ENCODE results near the gene NCOA3.
"Not testable (repeated sequence)": the region's sequence is repeated elsewhere in the genome, so short reads cannot be mapped to it uniquely, and the experiment has no call there.

The NCOA3 gene

GRCh38 chr20:47468290-47469050, 33.2 kb upstream of the NCOA3 start:
- DNase-seq (ENCODE audit: low read depth): no peak

- no peak for DNase-seq (ENCODE audit: low read depth)
Observed at GRCh38 chr20:47475419-47476044, 26.2 kb upstream of the NCOA3 start.

- no peak for DNase-seq (ENCODE audit: low read depth)
Observed at GRCh38 chr20:47476452-47476851, 25.2 kb upstream of the NCOA3 start.

- no peak for DNase-seq (ENCODE audit: low read depth)
Observed at GRCh38 chr20:47479093-47479492, 22.6 kb upstream of the NCOA3 start.

GRCh38 chr20:47479506-47479905, 22.2 kb upstream of the NCOA3 start:
- DNase-seq (ENCODE audit: low read depth): no peak

GRCh38 chr20:47480239-47480638, 21.4 kb upstream of the NCOA3 start:
- no peak for DNase-seq (ENCODE audit: low read depth)

GRCh38 chr20:47480705-47481104, 21.0 kb upstream of the NCOA3 start:
- DNase-seq (ENCODE audit: low read depth): no peak

DNA sequence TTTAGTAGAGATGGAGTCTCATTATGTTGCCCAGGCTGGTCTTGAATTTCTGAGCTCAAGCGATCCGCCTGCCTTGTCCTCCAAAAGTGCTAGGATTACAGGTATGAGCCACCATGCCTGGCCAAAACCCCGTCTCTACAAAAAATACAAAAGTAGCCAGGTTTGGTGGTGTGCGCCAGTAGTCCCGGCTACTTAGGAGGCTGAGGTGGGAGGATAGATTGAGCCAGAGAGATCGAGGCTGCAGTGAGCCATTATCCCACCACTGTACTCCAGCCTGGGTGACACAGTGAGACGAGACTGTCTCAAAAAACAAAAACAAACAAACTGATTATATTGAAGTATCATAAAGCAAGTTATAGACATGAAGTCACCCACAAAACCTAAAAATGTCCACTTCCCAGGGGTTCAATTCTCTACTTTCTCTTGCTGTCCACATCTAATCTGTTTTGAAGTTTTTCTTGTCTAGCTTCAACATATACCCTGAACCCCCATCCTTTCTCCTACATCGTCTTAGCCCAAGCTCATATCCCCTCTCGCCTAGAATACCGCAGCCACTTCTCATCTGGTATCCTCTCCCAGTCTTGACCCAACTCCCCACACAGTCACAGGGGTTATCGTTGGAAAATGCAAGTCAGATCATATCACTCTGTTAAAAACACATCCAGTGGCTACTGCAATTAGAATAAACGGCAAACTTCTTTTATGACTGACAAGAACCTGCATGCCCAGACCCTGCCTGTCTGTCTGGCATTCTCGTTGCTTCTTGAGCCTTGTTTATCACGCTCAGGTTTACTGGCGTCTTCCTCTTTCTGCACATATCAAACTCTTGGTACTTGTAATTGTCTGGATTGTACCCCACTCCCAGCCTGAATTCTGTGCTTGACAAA, 20.1 kb upstream of the NCOA3 start:
- no peak for DNase-seq (ENCODE audit: low read depth)

DNA sequence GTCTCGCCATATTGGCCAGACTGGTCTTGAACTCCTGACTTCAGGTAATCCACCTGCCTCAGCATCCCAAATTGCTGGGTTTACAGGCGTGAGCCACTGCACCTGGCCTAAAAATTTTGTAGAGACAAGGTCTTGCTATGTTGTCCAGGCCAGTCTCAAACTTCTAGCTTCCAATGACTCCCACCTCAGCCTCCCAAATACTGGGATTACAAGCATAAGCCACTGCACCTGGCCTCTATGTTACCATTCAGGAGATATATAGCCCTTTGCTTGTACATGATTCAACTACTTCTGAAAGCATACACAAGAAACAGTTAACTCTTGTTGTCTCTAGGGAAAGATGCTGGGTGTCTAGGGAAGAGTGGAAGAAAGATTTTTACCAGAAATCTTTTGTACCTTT, 19.0 kb upstream of the NCOA3 start:
- DNase-seq (ENCODE audit: low read depth): no peak

DNA sequence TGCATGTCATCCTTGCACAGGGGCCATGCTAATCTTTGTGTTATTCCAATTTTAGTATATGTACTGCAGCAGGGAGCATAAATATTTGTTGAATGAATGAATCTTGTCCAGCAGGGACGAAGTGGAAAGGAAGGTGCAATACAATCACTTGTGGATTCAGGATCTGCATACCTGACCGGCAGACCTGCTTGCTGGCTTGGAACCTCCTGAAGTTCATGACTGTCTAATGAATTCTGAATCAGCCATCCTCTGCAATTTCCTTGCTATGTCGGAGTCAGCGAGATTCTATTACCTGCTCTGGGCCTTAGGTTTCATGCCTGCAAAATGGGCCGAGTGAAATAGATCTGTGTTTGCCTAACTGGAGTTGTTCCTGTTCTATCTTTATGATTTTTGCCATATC, 17.4 kb upstream of the NCOA3 start:
- DNase-seq (ENCODE audit: low read depth): no peak

DNA sequence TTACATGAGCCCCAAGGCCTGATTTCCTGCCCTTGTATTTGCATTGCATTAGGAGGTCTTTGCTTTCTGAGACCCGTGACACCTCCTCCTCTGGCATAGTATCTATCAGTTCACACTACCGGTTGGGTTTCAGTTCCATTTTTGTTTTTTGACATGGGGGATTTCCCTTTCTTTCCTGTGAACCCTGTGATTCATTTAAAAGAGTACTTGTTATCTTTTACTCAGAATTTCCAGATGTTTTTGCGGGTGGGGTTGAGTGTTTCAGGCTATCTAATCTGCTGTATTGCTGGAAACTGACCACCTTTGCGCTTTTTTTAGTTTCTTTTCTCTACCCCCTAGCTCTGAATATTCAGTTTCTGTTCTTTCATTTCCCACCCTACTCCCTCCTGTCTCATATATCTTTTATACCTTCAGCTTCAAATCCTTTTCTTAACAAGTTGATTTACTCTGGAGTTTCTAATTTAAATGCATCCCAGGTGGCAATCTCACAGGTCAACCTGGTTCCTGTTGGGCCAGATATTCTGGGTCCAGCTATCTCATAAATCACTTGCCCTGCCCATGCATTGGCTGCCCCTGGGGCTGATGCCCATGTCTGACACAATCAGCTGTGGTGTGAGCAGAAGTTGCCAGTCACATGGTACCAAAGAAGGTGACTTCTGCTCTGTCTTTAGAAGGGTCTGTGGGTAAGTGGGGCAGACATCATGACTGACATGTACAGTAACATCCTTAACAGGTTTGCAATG, 14.3 kb upstream of the NCOA3 start:
- DNase-seq (ENCODE audit: low read depth): no peak

DNA sequence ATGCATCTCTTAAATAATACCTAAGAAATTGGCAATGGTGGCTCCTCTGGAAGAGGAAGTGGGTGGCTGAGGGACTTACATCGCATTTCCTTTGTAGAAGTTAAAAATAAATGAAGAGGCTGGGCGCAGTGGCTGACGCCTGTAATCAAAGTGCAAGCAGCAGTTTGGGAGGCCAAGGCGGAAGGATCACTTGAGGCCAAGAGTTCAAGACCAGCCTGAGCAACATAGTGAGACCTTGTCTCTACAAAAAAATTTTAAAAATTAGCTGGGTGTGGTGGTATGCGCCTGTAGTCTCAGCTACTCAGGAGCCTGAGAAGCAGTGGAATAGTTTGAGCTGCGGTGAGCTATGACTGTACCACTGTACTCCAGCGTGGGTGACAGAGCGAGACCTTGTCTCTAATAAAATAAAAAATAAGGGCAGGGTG, 12.2 kb upstream of the NCOA3 start:
- DNase-seq (ENCODE audit: low read depth): no peak

GRCh38 chr20:47490795-47491194, 10.9 kb upstream of the NCOA3 start:
- DNase-seq (ENCODE audit: low read depth): no peak

DNA sequence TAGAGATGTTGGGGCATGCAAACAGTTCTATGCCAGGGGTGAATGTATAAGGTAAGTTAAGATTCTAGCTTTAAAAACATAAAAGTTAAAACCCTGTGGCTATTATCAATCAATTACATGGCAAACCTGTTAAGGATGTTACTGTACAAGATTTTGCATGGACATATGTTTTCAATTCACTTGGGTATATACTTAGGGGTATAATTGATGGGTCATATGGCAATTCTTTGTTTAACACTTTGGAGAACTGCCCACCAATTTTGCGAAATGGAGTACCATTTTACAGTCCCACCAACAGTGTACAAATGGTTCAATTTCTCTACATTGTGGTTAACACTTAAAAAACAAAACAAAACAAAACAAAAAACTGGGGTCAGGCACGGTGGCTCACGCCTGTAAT, 9.4 kb upstream of the NCOA3 start:
- DNase-seq (ENCODE audit: low read depth): no peak

GRCh38 chr20:47493175-47493962, 8.3 kb upstream of the NCOA3 start:
- peak; percentile 36 for DNase-seq (ENCODE audit: low read depth)

DNA sequence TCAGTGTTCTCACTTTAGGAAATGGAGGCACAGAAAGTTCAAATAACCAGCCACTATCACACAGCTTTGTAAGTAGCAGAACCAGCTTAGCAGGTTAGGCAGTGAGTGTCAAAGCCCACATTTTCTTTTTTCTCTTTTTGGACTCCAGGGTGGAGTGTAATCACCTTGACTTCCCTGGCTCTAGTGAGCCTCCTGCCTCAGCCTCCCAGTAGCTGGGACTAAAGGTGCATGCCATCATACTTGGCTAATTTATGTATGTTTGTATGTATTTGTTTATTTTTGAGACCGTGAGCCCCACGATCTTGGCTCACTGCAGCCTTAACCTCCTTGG, 7.8 kb upstream of the NCOA3 start:
- DNase-seq (ENCODE audit: low read depth): no peak

GRCh38 chr20:47494606-47495005, 7.1 kb upstream of the NCOA3 start:
- DNase-seq (ENCODE audit: low read depth): not testable (repeated sequence)

- no peak for DNase-seq (ENCODE audit: low read depth)
Observed at GRCh38 chr20:47496118-47496517, 5.6 kb upstream of the NCOA3 start.

- no peak for DNase-seq (ENCODE audit: low read depth)
Observed at GRCh38 chr20:47498606-47499005, 3.1 kb upstream of the NCOA3 start.

- DNase-seq (ENCODE audit: low read depth): no peak
Observed at GRCh38 chr20:47499053-47499452, 2.6 kb upstream of the NCOA3 start.

DNA sequence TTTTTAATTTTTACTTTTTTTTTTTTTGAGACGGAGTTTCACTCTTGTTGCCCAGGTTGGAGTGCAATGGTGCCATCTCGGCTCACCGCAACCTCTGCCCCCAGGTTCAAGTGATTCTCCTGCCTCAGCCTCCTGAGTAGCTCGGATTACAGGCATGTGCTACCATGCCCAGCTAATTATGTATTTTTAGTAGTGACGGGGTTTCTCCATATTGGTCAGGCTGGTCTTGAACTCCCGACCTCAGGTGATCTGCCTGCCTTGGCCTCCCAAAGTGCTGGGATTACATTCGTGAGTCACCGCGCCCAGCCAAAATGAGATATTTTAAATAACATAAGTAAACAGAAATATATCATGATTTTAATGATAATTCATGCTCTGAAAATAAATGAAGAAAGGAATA, 1.6 kb upstream of the NCOA3 start:
- DNase-seq (ENCODE audit: low read depth): not testable (repeated sequence)

Measured in activated T-cell treated with anti-CD3 and anti-CD28 coated beads for 1 hour (primary cell).